Esophagus (tissue), 2 donors: ENCODE measurements around the gene CDCA3. TPM values are rescaled to one million over a fixed set of nuclear protein-coding genes. Genes with fewer than 3 reads are reported as not detected.

ENCODE experiments used
- H3K27ac ChIP-seq, 2 donors: one replicate each; pipeline ENCODE4 v1.5.1; 2013; ENCODE audit warnings: low read depth in 2 of 2, mild to moderate bottlenecking in 2 of 2, inconsistent platforms in 1 of 2, low read length in 1 of 2, moderate library complexity in 1 of 2
- H3K27me3 ChIP-seq, 2 donors: one replicate each; pipeline ENCODE4 v1.6.1; 2013; ENCODE audit warnings: low read length in 2 of 2, control low read depth in 1 of 2, mild to moderate bottlenecking in 1 of 2; ENCODE audit not compliant: insufficient read depth in 2 of 2, control insufficient read depth in 1 of 2
- H3K36me3 ChIP-seq, 2 donors: one replicate each; pipeline ENCODE4 v1.6.1; 2013; ENCODE audit warnings: low read length in 1 of 2; ENCODE audit not compliant: control insufficient read depth in 2 of 2, insufficient read depth in 2 of 2
- H3K4me1 ChIP-seq, 2 donors: one replicate each; pipeline ENCODE4 v1.6.1; 2013; ENCODE audit warnings: low read length in 1 of 2; ENCODE audit not compliant: control insufficient read depth in 2 of 2, insufficient read depth in 2 of 2
- H3K4me3 ChIP-seq, 2 donors: one replicate each; pipeline ENCODE4 v1.5.1; 2013; ENCODE audit warnings: low read length in 2 of 2, mild to moderate bottlenecking in 2 of 2, low read depth in 1 of 2, moderate library complexity in 1 of 2
- H3K9me3 ChIP-seq, 2 donors: one replicate each; pipeline ENCODE4 v1.6.1; 2013; ENCODE audit warnings: mild to moderate bottlenecking in 2 of 2, low read depth in 1 of 2, low read length in 1 of 2, moderate library complexity in 1 of 2; ENCODE audit not compliant: control insufficient read depth in 2 of 2, insufficient read depth in 1 of 2
- WGBS, 2 donors: extraction: QIAGEN DNeasy Blood & Tissue Kit; methylation state at CpG; one replicate each; pipeline ENCODE4 v1.1.7; 2013; 5-methylcytosine and 5-hydroxymethylcytosine counted together
- polyA plus RNA-seq, 2 donors: library from polyadenylated mRNA; stranded (reverse); fragments of 200-250 nt; gene quantifications; one replicate each; pipeline ENCODE4 v1.2.3, GENCODE V29; 2013
- donor health status: healthy with polysubstance abuse.
- donor health status: Bipolar disorder and iron deficiency.

Gene CDCA3
- polyA plus RNA-seq, 2 donors: 14.6 to 19.3 TPM

- peaks cover 0 to 9% of the 10 kb centered on the region in 2 donors for H3K4me1 ChIP-seq
- H3K27ac ChIP-seq: peak overlapping the region; percentile 42 to 70
- peaks cover 0 to 5% of the 10 kb centered on the region in 2 donors for H3K36me3 ChIP-seq
- H3K4me3 ChIP-seq: peak overlapping the region; percentile 56 to 70
- no peaks in the 10 kb centered on the region for H3K27me3 ChIP-seq
- WGBS, 2 donors: 35 to 38% methylated on average over 19 of the region's 19 CpGs
- H3K9me3 ChIP-seq: peaks cover 0 to 1% of the 10 kb centered on the region in 2 donors
These were observed 21.4 kb downstream of the CDCA3 start for GRCh38 chr12:6829536-6830220.

- H3K4me3 ChIP-seq: peak overlapping the region; percentile 56 to 70
- 1% methylated on average over 70 to 71 of the region's 71 CpGs for WGBS, 2 donors
- H3K27me3 ChIP-seq: no peaks in the 10 kb centered on the region
- peak overlapping the region; percentile 42 to 70 for H3K27ac ChIP-seq
- peaks cover 0 to 4% of the 10 kb centered on the region in 2 donors for H3K9me3 ChIP-seq
- H3K36me3 ChIP-seq: peaks cover 0 to 5% of the 10 kb centered on the region in 2 donors
- peaks cover 0 to 9% of the 10 kb centered on the region in 2 donors for H3K4me1 ChIP-seq
These were observed 22.1 kb downstream of the CDCA3 start for GRCh38 chr12:6828781-6829535.

- 0 to 1% methylated on average over 55 to 59 of the region's 60 CpGs for WGBS, 2 donors
- H3K4me1 ChIP-seq: peaks cover 0 to 9% of the 10 kb centered on the region in 2 donors
- H3K27me3 ChIP-seq: peaks cover 0 to 2% of the 10 kb centered on the region in 2 donors
- H3K9me3 ChIP-seq: peaks cover 0 to 5% of the 10 kb centered on the region in 2 donors
- peak within 1 kb of the TSS; percentile 56 to 70 for H3K4me3 ChIP-seq
- H3K27ac ChIP-seq: peak within 1 kb of the TSS; percentile 42 to 70
- no peaks in the 10 kb centered on the region for H3K36me3 ChIP-seq
These were observed 22.9 kb downstream of the CDCA3 start, which contains the start of gene P3H3 for GRCh38 chr12:6827982-6828780. Gene P3H3, plus strand, starts transcription at chr12:6828407. Its CDS starts 34 bp downstream, at chr12:6828441.

DNA sequence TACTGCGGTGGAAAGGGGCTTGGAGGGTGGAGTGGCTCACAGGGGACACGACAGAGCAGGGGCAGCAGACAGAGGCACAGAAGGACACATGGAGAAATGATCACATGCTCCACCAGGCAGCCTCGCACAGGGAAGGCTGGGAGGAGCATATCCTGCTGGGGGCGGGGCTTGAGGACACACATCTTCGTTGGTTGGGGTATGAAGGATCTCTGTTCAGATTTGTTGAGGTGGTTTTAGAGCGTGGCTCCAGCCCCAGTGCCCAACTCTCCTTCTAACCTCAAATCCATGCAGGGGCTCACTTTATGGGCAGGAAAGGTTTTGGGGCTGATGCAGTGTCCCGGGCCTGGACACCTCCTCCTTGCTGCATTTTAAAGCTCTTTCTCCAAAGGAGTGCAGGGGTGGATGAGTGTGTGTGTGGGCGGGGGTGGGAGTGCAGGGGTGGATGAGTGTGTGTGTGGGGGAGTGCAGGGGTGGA lies 23.6 kb downstream of the CDCA3 start:
- Histone ChIP-seq H3K27ac (no peak overlapping the region), H3K9me3 (peaks cover 0 to 5% of the 10 kb centered on the region in 2 donors), H3K27me3 (peaks cover 0 to 8% of the 10 kb centered on the region in 2 donors), H3K4me3 (no peak overlapping the region), H3K4me1 (peaks cover 0 to 9% of the 10 kb centered on the region in 2 donors), H3K36me3 (no peaks in the 10 kb centered on the region)
- 5 to 7% methylated on average over 8 of the region's 8 CpGs for WGBS, 2 donors

- Histone ChIP-seq H3K27ac (no peak overlapping the region), H3K36me3 (no peaks in the 10 kb centered on the region), H3K9me3 (peaks cover 0 to 5% of the 10 kb centered on the region in 2 donors), H3K4me3 (no peak overlapping the region), H3K27me3 (peaks cover 0 to 9% of the 10 kb centered on the region in 2 donors), H3K4me1 (peaks cover 0 to 11% of the 10 kb centered on the region in 2 donors)
- 75 to 84% methylated on average over 22 of the region's 22 CpGs for WGBS, 2 donors
These were observed 24.2 kb downstream of the CDCA3 start for GRCh38 chr12:6826734-6827436.

DNA sequence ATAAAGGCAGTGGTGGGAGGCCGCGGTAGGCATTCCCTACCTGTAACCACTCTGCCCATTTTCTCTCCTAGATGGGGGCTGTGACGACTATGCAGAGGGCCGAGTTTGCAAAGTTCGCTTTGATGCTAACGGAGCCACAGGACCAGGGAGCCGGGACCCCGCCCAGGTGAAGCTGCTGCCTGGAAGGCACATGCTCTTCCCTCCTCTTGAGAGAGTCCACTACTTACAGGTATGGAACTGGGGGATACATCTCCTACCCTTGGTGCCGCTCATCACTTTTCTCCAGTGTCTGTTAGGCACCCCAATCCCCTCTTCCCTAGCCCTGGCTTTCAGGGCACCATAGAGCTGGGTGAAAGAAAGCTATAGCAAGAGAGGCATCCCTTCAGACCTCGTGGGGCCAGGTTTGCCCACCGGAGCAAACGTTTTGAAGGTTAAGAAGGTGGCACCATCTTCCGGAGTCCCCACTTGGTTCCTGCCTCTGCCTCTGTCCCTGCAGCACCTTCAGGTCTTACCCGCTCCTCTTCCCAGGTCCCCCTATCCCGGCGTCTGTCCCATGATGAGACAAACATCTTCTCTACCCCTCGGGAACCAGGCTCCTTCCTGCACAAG lies 24.9 kb downstream of the CDCA3 start:
- Histone ChIP-seq H3K4me1 (peaks cover 0 to 13% of the 10 kb centered on the region in 2 donors), H3K4me3 (no peak overlapping the region), H3K9me3 (peaks cover 0 to 5% of the 10 kb centered on the region in 2 donors), H3K36me3 (no peaks in the 10 kb centered on the region), H3K27me3 (peaks cover 0 to 9% of the 10 kb centered on the region in 2 donors), H3K27ac (no peak overlapping the region)
- 78% methylated on average over 17 of the region's 17 CpGs for WGBS, 2 donors

GRCh38 chr12:6825398-6826124 lies 25.5 kb downstream of the CDCA3 start:
- 7 to 10% methylated on average over 19 of the region's 19 CpGs for WGBS, 2 donors
- Histone ChIP-seq H3K4me3 (no peak overlapping the region), H3K36me3 (no peaks in the 10 kb centered on the region), H3K4me1 (peaks cover 0 to 13% of the 10 kb centered on the region in 2 donors), H3K27me3 (peaks cover 0 to 9% of the 10 kb centered on the region in 2 donors), H3K27ac (no peak overlapping the region), H3K9me3 (peaks cover 0 to 5% of the 10 kb centered on the region in 2 donors)

DNA sequence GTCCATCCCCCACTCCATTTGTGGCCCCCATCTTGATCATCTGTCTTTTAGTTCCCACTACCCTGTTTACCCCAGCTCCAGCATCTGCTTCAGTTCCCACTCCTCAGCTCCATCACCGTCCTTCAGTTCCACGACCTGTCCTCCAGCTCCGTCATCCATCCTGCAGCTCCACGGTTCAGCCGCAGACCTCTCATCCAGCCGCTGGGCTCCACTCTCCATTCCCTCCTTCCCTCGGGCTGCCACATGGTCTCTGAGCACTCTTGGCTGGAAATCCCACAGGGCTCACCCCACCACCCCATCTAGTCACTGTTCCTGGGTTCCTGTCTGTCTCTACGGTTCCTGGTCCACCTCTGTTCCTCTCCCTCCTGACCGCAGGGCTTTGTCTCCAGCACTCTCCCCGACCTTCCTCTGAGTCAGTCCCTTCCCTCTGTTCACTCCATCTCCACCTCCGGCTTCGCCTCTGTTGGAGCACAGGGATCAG lies 26.1 kb downstream of the CDCA3 start:
- Histone ChIP-seq H3K27me3 (peaks cover 0 to 9% of the 10 kb centered on the region in 2 donors), H3K4me3 (no peak overlapping the region), H3K36me3 (no peaks in the 10 kb centered on the region), H3K27ac (no peak overlapping the region), H3K9me3 (peaks cover 0 to 5% of the 10 kb centered on the region in 2 donors), H3K4me1 (peaks cover 0 to 13% of the 10 kb centered on the region in 2 donors)
- 38 to 47% methylated on average over 11 to 12 of the region's 12 CpGs for WGBS, 2 donors
